Neural cell (in vitro differentiated cells): Measurements from ENCODE around the gene OTX2. TPM values are rescaled to one million over a fixed set of nuclear protein-coding genes. Genes with fewer than 3 reads are reported as not detected.

Experiments used
- H2AFZ ChIP-seq: fragments of 200-600, 300-800 bp; sonication (generic), shearing (Covaris generic); 2 replicates; pipeline ENCODE4 v1.6.0; 2014; ENCODE audit warnings: low read depth, mild to moderate bottlenecking, antibody characterized with exemption, low read length, moderate library complexity
- H3F3A ChIP-seq: fragments of 200-600 bp; shearing (Covaris generic); 2 replicates; pipeline ENCODE4 v1.6.1; 2016; ENCODE audit warnings: mild to moderate bottlenecking, moderate library complexity, mixed read lengths, antibody characterized with exemption, low read length; ENCODE audit not compliant: insufficient read depth, poor library complexity, severe bottlenecking
- H3K27ac ChIP-seq: fragments of 200-600, 300-800 bp; sonication (generic), shearing (Covaris generic); 2 replicates; pipeline ENCODE4 v1.5.1; 2014; ENCODE audit warnings: mild to moderate bottlenecking, low read length, moderate library complexity
- H3K27me3 ChIP-seq: fragments of 300-800, 200-600 bp; sonication (generic), shearing (Covaris generic); 2 replicates; pipeline ENCODE4 v1.6.0; 2014; ENCODE audit warnings: mild to moderate bottlenecking, low read depth, low read length, moderate library complexity; ENCODE audit not compliant: insufficient read depth
- H3K36me3 ChIP-seq: fragments of 300-800, 200-600 bp; sonication (generic), shearing (Covaris generic); 2 replicates; pipeline ENCODE4 v1.5.1; 2014; ENCODE audit warnings: mild to moderate bottlenecking, antibody characterized with exemption, low read length, moderate library complexity; ENCODE audit not compliant: insufficient read depth
- H3K4me2 ChIP-seq: fragments of 300-800, 200-600 bp; sonication (generic), shearing (Covaris generic); 2 replicates; pipeline ENCODE4 v1.6.0; 2014; ENCODE audit warnings: mild to moderate bottlenecking, low read length
- H3K4me3 ChIP-seq: fragments of 300-800, 200-600 bp; sonication (generic), shearing (Covaris generic); 2 replicates; pipeline ENCODE4 v1.5.1; 2014; ENCODE audit warnings: mild to moderate bottlenecking, low read length, moderate library complexity
- H3K79me2 ChIP-seq: fragments of 200-600 bp; shearing (Covaris generic); replicated peaks from 2 replicates; pipeline ENCODE4 v1.6.0; 2014; ENCODE audit warnings: mild to moderate bottlenecking, low read length, moderate library complexity; ENCODE audit not compliant: insufficient read depth
- H3K9ac ChIP-seq: fragments of 300-800, 200-600 bp; sonication (generic), shearing (Covaris generic); 2 replicates; pipeline ENCODE4 v1.6.1; 2016; ENCODE audit warnings: mild to moderate bottlenecking, low read length, mixed read lengths
- H3K9me2 ChIP-seq: fragments of 200-600 bp; shearing (Covaris generic); 2 replicates; pipeline ENCODE4 v1.6.1; 2016; ENCODE audit warnings: mild to moderate bottlenecking, low read length, mixed read lengths; ENCODE audit not compliant: insufficient read depth
- H3K9me3 ChIP-seq: fragments of 200-600, 300-800 bp; sonication (generic), shearing (Covaris generic); 2 replicates; pipeline ENCODE4 v1.6.1; 2016; ENCODE audit warnings: mild to moderate bottlenecking, mixed run types, low read length, moderate library complexity, mixed read lengths
- H4K20me1 ChIP-seq: fragments of 200-600 bp; shearing (Covaris generic); 2 replicates; pipeline ENCODE4 v1.6.1; 2016; ENCODE audit warnings: mild to moderate bottlenecking, mixed run types; ENCODE audit not compliant: insufficient read depth
- CTCF ChIP-seq: fragments of 450-650 bp; IDR thresholded peaks from 2 replicates; pipeline ENCODE4 v1.5.1; 2014; ENCODE audit warnings: antibody characterized with exemption, mild to moderate bottlenecking, moderate library complexity; ENCODE audit not compliant: poor library complexity, severe bottlenecking
- EP300 ChIP-seq: fragments of 450-650 bp; conservative IDR thresholded peaks from 2 replicates; pipeline ENCODE4 v1.6.1; 2014; ENCODE audit warnings: antibody characterized with exemption, mild to moderate bottlenecking, moderate library complexity; ENCODE audit not compliant: poor library complexity, severe bottlenecking
- EZH2 ChIP-seq: fragments of 200-600, 300-800 bp; shearing (Covaris generic), sonication (generic); IDR thresholded peaks from 2 replicates; pipeline ENCODE4 v1.6.1; 2014; ENCODE audit warnings: antibody characterized with exemption, low read length, borderline replicate concordance, mild to moderate bottlenecking; ENCODE audit not compliant: insufficient read depth, poor library complexity, severe bottlenecking
- MXI1 ChIP-seq: fragments of 450-650 bp; conservative IDR thresholded peaks from 2 replicates; pipeline ENCODE4 v1.6.1; 2014; ENCODE audit warnings: antibody characterized with exemption, mild to moderate bottlenecking; ENCODE audit not compliant: poor library complexity, severe bottlenecking
- POLR2AphosphoS5 ChIP-seq: IDR thresholded peaks from 2 replicates; pipeline ENCODE4 v1.6.1; 2012
- RAD21 ChIP-seq: fragments of 450-650 bp; conservative IDR thresholded peaks from 2 replicates; pipeline ENCODE4 v1.6.1; 2014; ENCODE audit warnings: antibody characterized with exemption, mild to moderate bottlenecking, moderate library complexity
- REST ChIP-seq: IDR thresholded peaks from 2 replicates; pipeline ENCODE4 v1.6.1; 2012; ENCODE audit warnings: borderline replicate concordance
- SMC3 ChIP-seq: fragments of 450-650 bp; conservative IDR thresholded peaks from 2 replicates; pipeline ENCODE4 v1.6.1; 2014; ENCODE audit warnings: antibody characterized with exemption, mild to moderate bottlenecking, moderate library complexity; ENCODE audit not compliant: poor library complexity
- TAF1 ChIP-seq: IDR thresholded peaks from 2 replicates; pipeline ENCODE4 v1.6.1; 2012; ENCODE audit warnings: low read depth
- polyA plus RNA-seq: library from polyadenylated mRNA; depleted of rRNA; stranded (reverse); fragments of >200 nt; gene quantifications from 2 replicates; pipeline ENCODE4 v1.2.3, GENCODE V29; 2014

OTX2 gene
- polyA plus RNA-seq, 1 donor from 2014 or later: 2.1 TPM

GRCh38 chr14:56759094-56759493 is 51.2 kb downstream of the OTX2 start:
- no peak for TF ChIP-seq REST
- TF ChIP-seq MXI1: no peak
- TF ChIP-seq CTCF: no peak
- no peak for TF ChIP-seq EP300
- TF ChIP-seq SMC3: no peak
- no peak for TF ChIP-seq RAD21
- no peak for TF ChIP-seq EZH2
- no peak for TF ChIP-seq POLR2AphosphoS5
- TF ChIP-seq TAF1: no peak
- Histone ChIP-seq H3F3A (no peaks in the 10 kb centered on the region), H4K20me1 (no peaks in the 10 kb centered on the region), H3K36me3 (no peaks in the 10 kb centered on the region), H3K4me3 (no peak overlapping the region), H3K9ac (no peak overlapping the region), H2AFZ (no peak overlapping the region), H3K9me3 (no peaks in the 10 kb centered on the region), H3K27me3 (no peaks in the 10 kb centered on the region), H3K27ac (no peak overlapping the region), H3K4me2 (no peak overlapping the region), H3K79me2 (no peaks in the 10 kb centered on the region), H3K9me2 (no peaks in the 10 kb centered on the region)

- Histone ChIP-seq H3K4me2 (no peak overlapping the region), H3K9me3 (no peaks in the 10 kb centered on the region), H2AFZ (no peak overlapping the region), H3K27me3 (no peaks in the 10 kb centered on the region), H3K27ac (no peak overlapping the region), H3F3A (no peaks in the 10 kb centered on the region), H4K20me1 (no peaks in the 10 kb centered on the region), H3K9me2 (no peaks in the 10 kb centered on the region), H3K4me3 (no peak overlapping the region), H3K36me3 (no peaks in the 10 kb centered on the region), H3K79me2 (no peaks in the 10 kb centered on the region), H3K9ac (no peak overlapping the region)
- TF ChIP-seq CTCF: no peak
- TF ChIP-seq REST: no peak
- TF ChIP-seq RAD21: no peak
- no peak for TF ChIP-seq EP300
- TF ChIP-seq EZH2: no peak
- TF ChIP-seq SMC3: no peak
Measured at GRCh38 chr14:56754921-56755320, 55.4 kb downstream of the OTX2 start.
